HCT116 (cell line): ENCODE data around the gene FAH. TPM values are rescaled to one million over a fixed set of nuclear protein-coding genes. Genes with fewer than 3 reads are reported as not detected.

Experiments used
- ATAC-seq: fragments of 200-7000 bp; cut with Tn5 transposase; 2 replicates; pipeline ENCODE4 v1.9.1; 2020; ENCODE audit warnings: mild to moderate bottlenecking, moderate library complexity
- BruUV-seq: library from RNA; stranded (reverse); fragments of 400-500 nt; replicated peaks from 2 replicates; lab custom pipeline; 2021; lab: Mats Ljungman, UMichigan
- CTCF ChIA-PET: fragments of 300-600 bp; sonication (Branson Sonifier 250); formaldehyde crosslinking; loops from one replicate; lab custom pipeline; 2021; ENCODE audit warnings: antibody characterized with exemption; lab: Charles Lee
- POLR2A ChIA-PET: fragments of 300-600, 350-600 bp; sonication (Branson Sonifier 250); formaldehyde crosslinking; loops from one replicate; lab custom pipeline; 2021; ENCODE audit warnings: antibody characterized with exemption; lab: Charles Lee
- RAD21 ChIA-PET, 2 experiments: fragments of 300-600 bp; sonication (Branson Sonifier 250); formaldehyde crosslinking; loops; one replicate each; lab custom pipeline; 2023; ENCODE audit warnings: low total read pairs in 2 of 2; ENCODE audit not compliant: uncharacterized antibody in 2 of 2, unreplicated experiment in 2 of 2, low non-redundant PET in 1 of 2; lab: Charles Lee
- DNase-seq: peaks from one replicate; pipeline ENCODE4 v3.0.0-alpha.2; 2010; ENCODE audit warnings: low read depth, low spot score
- H2AFZ ChIP-seq: fragments of 200-600 bp; shearing (Covaris generic), sonication (generic); 2 replicates; pipeline ENCODE4 v1.6.1; 2017; ENCODE audit warnings: low read depth, mixed run types, mixed read lengths, antibody characterized with exemption, low read length; ENCODE audit not compliant: poor library complexity, severe bottlenecking
- H3K27ac ChIP-seq: 2 replicates; pipeline ENCODE4 v1.5.1; 2012; ENCODE audit warnings: low read depth, low read length
- H3K27me3 ChIP-seq: fragments of 200-600 bp; sonication (generic); 2 replicates; pipeline ENCODE4 v1.6.1; 2016; ENCODE audit warnings: mixed run types, low read length, mixed read lengths; ENCODE audit not compliant: insufficient read depth
- H3K36me3 ChIP-seq, 2 experiments: fragments of 200-500 bp in 1 of 2; fragments of 200-600 bp in 1 of 2; sonication (Bioruptor generic) in 1 of 2; sonication (generic) in 1 of 2; 2 replicates each; pipeline versions ENCODE4 v1.5.1 to v1.6.1; 2014 to 2016; ENCODE audit warnings: low read length in 2 of 2, inconsistent platforms in 1 of 2, mixed read lengths in 1 of 2, mixed run types in 1 of 2; ENCODE audit not compliant: insufficient read depth in 2 of 2, control insufficient read depth in 1 of 2
- H3K4me1 ChIP-seq, 2 experiments: fragments of 200-600 bp in 1 of 2; sonication (generic) in 1 of 2; 2 replicates each; pipeline versions ENCODE4 v1.5.1 to v1.6.1; 2012 to 2017; ENCODE audit warnings: low read length in 2 of 2, inconsistent platforms in 1 of 2, mild to moderate bottlenecking in 1 of 2, mixed read lengths in 1 of 2, mixed run types in 1 of 2, moderate library complexity in 1 of 2; ENCODE audit not compliant: insufficient read depth in 2 of 2, control insufficient read depth in 1 of 2
- H3K4me2 ChIP-seq: fragments of 200-600 bp; sonication (generic); 2 replicates; pipeline ENCODE4 v1.6.1; 2017; ENCODE audit warnings: mixed run types, low read length, mixed read lengths
- H3K4me3 ChIP-seq, 2 experiments: fragments of 200-600 bp in 1 of 2; sonication (generic) in 1 of 2; replicated peaks in 1 of 2; 2 replicates each; pipeline ENCODE4 v1.5.1; 2011 to 2016; ENCODE audit warnings: low read length in 2 of 2, control low read depth in 1 of 2, low read depth in 1 of 2, mild to moderate bottlenecking in 1 of 2, mixed read lengths in 1 of 2, mixed run types in 1 of 2
- H3K79me2 ChIP-seq: fragments of 200-600 bp; sonication (generic); 2 replicates; pipeline ENCODE4 v1.6.1; 2017; ENCODE audit warnings: mild to moderate bottlenecking, mixed run types, low read length, moderate library complexity, mixed read lengths; ENCODE audit not compliant: insufficient read depth
- H3K9ac ChIP-seq: fragments of 200-600 bp; sonication (generic); 2 replicates; pipeline ENCODE4 v1.6.1; 2016; ENCODE audit warnings: low read length, mixed read lengths
- H3K9me2 ChIP-seq: fragments of 200-600 bp; sonication (generic), shearing (Covaris generic); 2 replicates; pipeline ENCODE4 v1.6.1; 2017; ENCODE audit warnings: mixed run types, mild to moderate bottlenecking, moderate library complexity; ENCODE audit not compliant: insufficient read depth
- H3K9me3 ChIP-seq, 2 experiments: fragments of 200-500 bp in 1 of 2; fragments of 200-600 bp in 1 of 2; sonication (Bioruptor generic) in 1 of 2; sonication (generic) in 1 of 2; 2 replicates each; pipeline ENCODE4 v1.6.1; 2014 to 2017; ENCODE audit warnings: low read length in 2 of 2, mixed read lengths in 2 of 2, inconsistent platforms in 1 of 2, low read depth in 1 of 2, mild to moderate bottlenecking in 1 of 2, mixed run types in 1 of 2, moderate library complexity in 1 of 2; ENCODE audit not compliant: control insufficient read depth in 1 of 2, insufficient read depth in 1 of 2
- H4K20me1 ChIP-seq: fragments of 200-600 bp; sonication (generic), shearing (Covaris generic); 2 replicates; pipeline ENCODE4 v1.6.1; 2017; ENCODE audit warnings: mixed run types, mild to moderate bottlenecking, moderate library complexity; ENCODE audit not compliant: insufficient read depth
- CEBPB ChIP-seq: IDR thresholded peaks from 2 replicates; pipeline ENCODE4 v1.6.1; 2012; ENCODE audit warnings: low read depth
- EZH2 ChIP-seq: fragments of 200-600 bp; sonication (generic); IDR thresholded peaks from 2 replicates; pipeline ENCODE4 v1.6.1; 2017; ENCODE audit warnings: antibody characterized with exemption, mixed run types
- FOSL1 ChIP-seq: IDR thresholded peaks from 2 replicates; pipeline ENCODE4 v1.6.1; 2012; ENCODE audit warnings: low read depth
- JUND ChIP-seq: IDR thresholded peaks from 2 replicates; pipeline ENCODE4 v1.6.1; 2012
- POLR2AphosphoS5 ChIP-seq: IDR thresholded peaks from 2 replicates; pipeline ENCODE4 v1.6.1; 2011; ENCODE audit warnings: mild to moderate bottlenecking, low read depth, low read length, moderate library complexity
- RAD21 ChIP-seq: IDR thresholded peaks from 2 replicates; pipeline ENCODE4 v1.6.1; 2012; ENCODE audit warnings: low read depth, mild to moderate bottlenecking
- SIN3A ChIP-seq: IDR thresholded peaks from 2 replicates; pipeline ENCODE4 v1.6.1; 2012; ENCODE audit warnings: low read depth
- SP1 ChIP-seq: IDR thresholded peaks from 2 replicates; pipeline ENCODE4 v1.6.1; 2012; ENCODE audit warnings: low read depth
- SRF ChIP-seq: IDR thresholded peaks from 2 replicates; pipeline ENCODE4 v1.6.1; 2012; ENCODE audit warnings: low read depth
- TCF7L2 ChIP-seq: IDR thresholded peaks from 2 replicates; pipeline ENCODE4 v1.7.0; 2011; ENCODE audit warnings: borderline replicate concordance, inconsistent platforms; ENCODE audit not compliant: insufficient read depth, insufficient read length; ENCODE audit errors: extremely low read depth
- ZFX ChIP-seq: fragments of 450-650 bp; IDR thresholded peaks from 2 replicates; pipeline ENCODE4 v1.6.1; 2017
- ZNF274 ChIP-seq: fragments of 200-500 bp; sonication (Bioruptor generic); IDR thresholded peaks from 2 replicates; pipeline ENCODE4 v1.6.1; 2014; ENCODE audit warnings: mild to moderate bottlenecking, low read depth, low read length, inconsistent platforms
- intact Hi-C: fragments of 100-400 bp; cut with micrococcal nuclease; formaldehyde crosslinking; loops from 2 replicates; pipeline ENCODE4 v1.10.0; 2022
- total RNA-seq: library from RNA; stranded (reverse); gene quantifications from one replicate; pipeline ENCODE4 v1.2.1, GENCODE V29; 2021; ENCODE audit not compliant: unreplicated experiment
- TF ChIP-seq, protein P1 (sequence below): IDR thresholded peaks from 2 replicates; pipeline ENCODE4 v1.6.1; 2011; ENCODE audit warnings: mild to moderate bottlenecking, low read length, moderate library complexity; ENCODE audit not compliant: insufficient replicate concordance; ENCODE audit errors: extremely low read depth
- TF ChIP-seq, protein P2 (sequence below): IDR thresholded peaks from 2 replicates; pipeline ENCODE4 v1.6.1; 2012; ENCODE audit warnings: low read depth

FAH gene
- total RNA-seq, 1 experiment from 2014 or later, result 20.0 TPM

DNA sequence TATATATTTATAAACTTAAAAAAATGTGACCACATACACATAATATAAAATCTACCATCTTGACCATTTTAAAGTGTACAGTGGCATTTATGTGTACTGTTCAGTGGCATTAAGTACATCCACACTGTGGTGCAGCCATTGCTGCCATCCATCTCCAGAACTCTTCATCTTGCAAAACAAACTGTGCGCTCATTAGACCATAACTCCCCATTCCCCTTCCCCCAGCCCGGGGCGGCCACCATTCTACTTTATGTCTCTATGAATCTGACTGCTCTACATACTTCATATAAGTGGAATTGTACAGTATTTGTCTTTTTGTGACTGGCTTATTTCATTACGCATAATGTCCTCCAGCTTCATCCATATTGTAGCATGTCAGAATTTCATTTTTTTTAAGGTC is 51.4 kb downstream of the FAH start:
- H3K36me3 ChIP-seq, result no peaks in the 10 kb centered on the region
- H3K79me2 ChIP-seq, result no peaks in the 10 kb centered on the region
- intact Hi-C loops, result no loop called here
- CTCF ChIA-PET, result no interaction called here
- peaks cover 0 to 12% of the 10 kb centered on the region in 2 experiments; a peak in 1 of 4 replicates for H3K4me1 ChIP-seq
- no peaks in the 10 kb centered on the region for H3K9me2 ChIP-seq
- H3K4me3 ChIP-seq, result no peak overlapping the region
- RAD21 ChIA-PET, result no interaction called here
- no peak overlapping the region for H3K9ac ChIP-seq
- H3K9me3 ChIP-seq, result no peaks in the 10 kb centered on the region
- DNase-seq, result no peak
- H3K27ac ChIP-seq, result no peak overlapping the region
- no peaks in the 10 kb centered on the region for H4K20me1 ChIP-seq
- no peak overlapping the region for H2AFZ ChIP-seq
- POLR2A ChIA-PET, result no interaction called here
- no peak for ATAC-seq
- BruUV-seq, result no TSS peak
- peaks cover 24% of the 10 kb centered on the region for H3K27me3 ChIP-seq
- H3K4me2 ChIP-seq, result no peak overlapping the region
- TF ChIP-seq, protein P1, sequence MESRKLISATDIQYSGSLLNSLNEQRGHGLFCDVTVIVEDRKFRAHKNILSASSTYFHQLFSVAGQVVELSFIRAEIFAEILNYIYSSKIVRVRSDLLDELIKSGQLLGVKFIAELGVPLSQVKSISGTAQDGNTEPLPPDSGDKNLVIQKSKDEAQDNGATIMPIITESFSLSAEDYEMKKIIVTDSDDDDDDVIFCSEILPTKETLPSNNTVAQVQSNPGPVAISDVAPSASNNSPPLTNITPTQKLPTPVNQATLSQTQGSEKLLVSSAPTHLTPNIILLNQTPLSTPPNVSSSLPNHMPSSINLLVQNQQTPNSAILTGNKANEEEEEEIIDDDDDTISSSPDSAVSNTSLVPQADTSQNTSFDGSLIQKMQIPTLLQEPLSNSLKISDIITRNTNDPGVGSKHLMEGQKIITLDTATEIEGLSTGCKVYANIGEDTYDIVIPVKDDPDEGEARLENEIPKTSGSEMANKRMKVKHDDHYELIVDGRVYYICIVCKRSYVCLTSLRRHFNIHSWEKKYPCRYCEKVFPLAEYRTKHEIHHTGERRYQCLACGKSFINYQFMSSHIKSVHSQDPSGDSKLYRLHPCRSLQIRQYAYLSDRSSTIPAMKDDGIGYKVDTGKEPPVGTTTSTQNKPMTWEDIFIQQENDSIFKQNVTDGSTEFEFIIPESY, result no peak
- TF ChIP-seq, protein P2, sequence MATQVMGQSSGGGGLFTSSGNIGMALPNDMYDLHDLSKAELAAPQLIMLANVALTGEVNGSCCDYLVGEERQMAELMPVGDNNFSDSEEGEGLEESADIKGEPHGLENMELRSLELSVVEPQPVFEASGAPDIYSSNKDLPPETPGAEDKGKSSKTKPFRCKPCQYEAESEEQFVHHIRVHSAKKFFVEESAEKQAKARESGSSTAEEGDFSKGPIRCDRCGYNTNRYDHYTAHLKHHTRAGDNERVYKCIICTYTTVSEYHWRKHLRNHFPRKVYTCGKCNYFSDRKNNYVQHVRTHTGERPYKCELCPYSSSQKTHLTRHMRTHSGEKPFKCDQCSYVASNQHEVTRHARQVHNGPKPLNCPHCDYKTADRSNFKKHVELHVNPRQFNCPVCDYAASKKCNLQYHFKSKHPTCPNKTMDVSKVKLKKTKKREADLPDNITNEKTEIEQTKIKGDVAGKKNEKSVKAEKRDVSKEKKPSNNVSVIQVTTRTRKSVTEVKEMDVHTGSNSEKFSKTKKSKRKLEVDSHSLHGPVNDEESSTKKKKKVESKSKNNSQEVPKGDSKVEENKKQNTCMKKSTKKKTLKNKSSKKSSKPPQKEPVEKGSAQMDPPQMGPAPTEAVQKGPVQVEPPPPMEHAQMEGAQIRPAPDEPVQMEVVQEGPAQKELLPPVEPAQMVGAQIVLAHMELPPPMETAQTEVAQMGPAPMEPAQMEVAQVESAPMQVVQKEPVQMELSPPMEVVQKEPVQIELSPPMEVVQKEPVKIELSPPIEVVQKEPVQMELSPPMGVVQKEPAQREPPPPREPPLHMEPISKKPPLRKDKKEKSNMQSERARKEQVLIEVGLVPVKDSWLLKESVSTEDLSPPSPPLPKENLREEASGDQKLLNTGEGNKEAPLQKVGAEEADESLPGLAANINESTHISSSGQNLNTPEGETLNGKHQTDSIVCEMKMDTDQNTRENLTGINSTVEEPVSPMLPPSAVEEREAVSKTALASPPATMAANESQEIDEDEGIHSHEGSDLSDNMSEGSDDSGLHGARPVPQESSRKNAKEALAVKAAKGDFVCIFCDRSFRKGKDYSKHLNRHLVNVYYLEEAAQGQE, result no peak
- TF ChIP-seq POLR2AphosphoS5, result no peak
- TF ChIP-seq SRF, result no peak
- TF ChIP-seq CEBPB, result no peak
- no peak for TF ChIP-seq SP1
- TF ChIP-seq EZH2, result no peak
- TF ChIP-seq RAD21, result no peak
- TF ChIP-seq FOSL1, result no peak
- TF ChIP-seq TCF7L2, result no peak
- TF ChIP-seq ZFX, result no peak
- no peak for TF ChIP-seq JUND
- TF ChIP-seq SIN3A, result no peak
- no peak for TF ChIP-seq ZNF274
